Measurements from ENCODE around the gene CTRB1.

Gene CTRB1

DNA sequence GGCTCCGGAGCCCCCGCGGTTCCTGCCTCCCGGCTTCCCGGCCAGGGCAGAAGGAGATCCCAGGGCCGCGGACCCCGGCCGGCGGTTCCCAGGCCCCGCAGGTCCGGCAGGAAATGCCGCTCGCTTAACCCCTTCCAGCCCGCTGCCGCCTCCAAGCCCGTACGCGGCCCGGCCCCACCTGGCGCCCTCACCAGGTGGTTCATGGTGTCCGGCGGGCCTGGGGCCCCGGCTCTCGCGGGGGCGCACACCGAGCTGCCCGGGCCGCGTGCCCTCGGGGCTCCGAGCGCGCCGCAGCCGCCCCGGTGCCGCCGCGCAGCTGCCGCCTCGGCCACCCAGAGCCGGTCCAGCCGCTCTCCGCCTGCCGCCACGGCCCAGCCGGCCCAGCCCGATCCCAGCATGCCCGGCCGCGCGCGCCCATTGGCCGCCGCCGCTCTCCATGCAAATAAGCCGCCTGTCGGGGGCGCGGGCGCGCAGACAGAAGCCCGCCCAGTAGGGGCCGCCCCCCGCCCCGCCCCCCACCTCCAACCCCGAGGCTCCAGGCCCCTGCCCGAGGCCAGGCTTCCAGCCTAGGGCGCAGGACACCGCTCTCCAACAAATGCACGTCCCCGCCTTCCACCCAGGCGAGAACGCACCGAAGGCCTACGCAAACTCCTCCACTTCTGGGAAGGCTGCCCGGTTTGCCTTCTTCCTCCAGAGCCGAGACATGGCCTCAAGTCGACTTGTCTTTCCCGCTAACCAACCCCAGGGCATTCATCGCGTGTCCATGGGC is 32.7 kb downstream of the CTRB1 start, which contains the start of gene BCAR1:
Gene BCAR1 (minus strand): TSS at position 345 of the 769 bp plus-strand sequence. CDS start 142 bp downstream, at position 203.
- Histone ChIP-seq H4K20me1 (ENCODE audit: insufficient read depth, low read length) (no peaks in the 10 kb centered on the region), H2AFZ (ENCODE audit: low read length) (no peak within 1 kb of the TSS), H3K4me2 (ENCODE audit: low read length) (peak within 1 kb of the TSS; percentile 76), H3K9ac (ENCODE audit: low read length) (peak within 1 kb of the TSS; percentile 62), H3K4me3 (ENCODE audit: low read depth, low read length, poor library complexity, severe bottlenecking) (peak within 1 kb of the TSS; percentile 68), H3K27ac (ENCODE audit: low read depth, low read length, poor library complexity, severe bottlenecking) (no peak within 1 kb of the TSS), H3K9me2 (ENCODE audit: low read depth, low read length) (no peaks in the 10 kb centered on the region), H3K4me1 (ENCODE audit: insufficient read depth, low read length, severe bottlenecking) (peaks cover 11% of the 10 kb centered on the region), H3K79me2 (ENCODE audit: insufficient read depth, low read length) (no peaks in the 10 kb centered on the region), H3K36me3 (ENCODE audit: insufficient read depth, low read length) (no peaks in the 10 kb centered on the region), H3K27me3 (ENCODE audit: insufficient read depth, low read length) (peaks cover 15% of the 10 kb centered on the region; the same call in 1 of the 2 replicates), H3K9me3 (ENCODE audit: low read length) (no peaks in the 10 kb centered on the region), H3F3A (ENCODE audit: insufficient read depth, low read length) (no peaks in the 10 kb centered on the region)
- TF ChIP-seq EZH2 (IDR thresholded peaks at IDR 0.05; ENCODE audit: borderline replicate concordance, low read length), result no peak
- TF ChIP-seq, protein P1, sequence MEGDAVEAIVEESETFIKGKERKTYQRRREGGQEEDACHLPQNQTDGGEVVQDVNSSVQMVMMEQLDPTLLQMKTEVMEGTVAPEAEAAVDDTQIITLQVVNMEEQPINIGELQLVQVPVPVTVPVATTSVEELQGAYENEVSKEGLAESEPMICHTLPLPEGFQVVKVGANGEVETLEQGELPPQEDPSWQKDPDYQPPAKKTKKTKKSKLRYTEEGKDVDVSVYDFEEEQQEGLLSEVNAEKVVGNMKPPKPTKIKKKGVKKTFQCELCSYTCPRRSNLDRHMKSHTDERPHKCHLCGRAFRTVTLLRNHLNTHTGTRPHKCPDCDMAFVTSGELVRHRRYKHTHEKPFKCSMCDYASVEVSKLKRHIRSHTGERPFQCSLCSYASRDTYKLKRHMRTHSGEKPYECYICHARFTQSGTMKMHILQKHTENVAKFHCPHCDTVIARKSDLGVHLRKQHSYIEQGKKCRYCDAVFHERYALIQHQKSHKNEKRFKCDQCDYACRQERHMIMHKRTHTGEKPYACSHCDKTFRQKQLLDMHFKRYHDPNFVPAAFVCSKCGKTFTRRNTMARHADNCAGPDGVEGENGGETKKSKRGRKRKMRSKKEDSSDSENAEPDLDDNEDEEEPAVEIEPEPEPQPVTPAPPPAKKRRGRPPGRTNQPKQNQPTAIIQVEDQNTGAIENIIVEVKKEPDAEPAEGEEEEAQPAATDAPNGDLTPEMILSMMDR (IDR thresholded peaks at IDR 0.05; ENCODE audit: low read length), result no peak

DNA sequence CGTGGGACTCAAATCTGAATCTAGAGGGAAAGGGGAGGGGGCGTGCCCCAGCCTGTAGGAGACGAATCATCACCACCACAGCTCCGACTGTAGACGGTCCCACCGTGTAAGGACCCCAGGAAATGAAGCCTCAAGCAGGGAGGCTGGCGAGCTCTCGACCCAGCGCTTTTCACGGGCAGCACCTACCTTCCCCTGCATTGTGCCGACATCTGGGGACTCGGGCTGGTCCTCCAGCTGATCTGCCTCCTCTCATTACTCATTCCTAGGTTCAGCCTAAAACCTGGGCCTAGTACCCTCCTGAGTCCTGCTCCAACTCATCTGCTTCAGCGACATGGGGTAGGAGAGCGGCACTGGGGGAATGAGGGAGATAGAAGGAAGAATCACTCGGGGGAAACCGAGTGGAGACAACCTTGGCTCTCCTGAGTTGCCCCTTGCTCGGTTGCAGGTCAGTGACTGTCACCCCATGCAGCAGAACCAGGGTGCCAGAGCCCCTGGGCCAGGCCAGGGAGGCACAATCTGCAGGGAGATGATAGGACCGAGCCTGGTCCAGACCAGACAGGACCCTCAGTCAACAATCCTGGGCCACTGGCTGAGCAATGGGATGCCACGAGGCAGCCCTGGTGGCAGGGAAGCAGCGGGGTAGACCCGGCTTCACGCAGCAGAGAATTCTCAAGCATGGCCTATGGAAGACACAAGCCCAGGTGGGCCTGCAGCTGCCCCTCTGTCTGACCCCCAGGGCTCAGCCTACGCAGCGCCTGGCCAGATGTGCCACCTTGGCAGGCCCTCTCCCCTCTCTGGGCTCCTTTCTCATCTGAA is 33.5 kb downstream of the CTRB1 start:
- no peaks in the 10 kb centered on the region for H3K9me2 ChIP-seq (ENCODE audit: low read depth, low read length)
- H3K4me3 ChIP-seq (ENCODE audit: low read depth, low read length, poor library complexity, severe bottlenecking), result peak overlapping the region; percentile 46
- H3K4me2 ChIP-seq (ENCODE audit: low read length), result peak overlapping the region; percentile 58
- no peaks in the 10 kb centered on the region for H3K79me2 ChIP-seq (ENCODE audit: insufficient read depth, low read length)
- no peaks in the 10 kb centered on the region for H3K9me3 ChIP-seq (ENCODE audit: low read length)
- no peak overlapping the region; the same call in 1 of the 2 replicates for H3K9ac ChIP-seq (ENCODE audit: low read length)
- no peaks in the 10 kb centered on the region for H3K36me3 ChIP-seq (ENCODE audit: insufficient read depth, low read length)
- peaks cover 15% of the 10 kb centered on the region; the same call in 1 of the 2 replicates for H3K27me3 ChIP-seq (ENCODE audit: insufficient read depth, low read length)
- H2AFZ ChIP-seq (ENCODE audit: low read length), result no peak overlapping the region
- no peak overlapping the region for H3K27ac ChIP-seq (ENCODE audit: low read depth, low read length, poor library complexity, severe bottlenecking)
- TF ChIP-seq, protein P1 (IDR thresholded peaks at IDR 0.05; ENCODE audit: low read length), result no peak
- TF ChIP-seq EZH2 (IDR thresholded peaks at IDR 0.05; ENCODE audit: borderline replicate concordance, low read length), result no peak
- H4K20me1 ChIP-seq (ENCODE audit: insufficient read depth, low read length), result no peaks in the 10 kb centered on the region
- H3K4me1 ChIP-seq (ENCODE audit: insufficient read depth, low read length, severe bottlenecking), result peaks cover 11% of the 10 kb centered on the region
- H3F3A ChIP-seq (ENCODE audit: insufficient read depth, low read length), result no peaks in the 10 kb centered on the region

DNA sequence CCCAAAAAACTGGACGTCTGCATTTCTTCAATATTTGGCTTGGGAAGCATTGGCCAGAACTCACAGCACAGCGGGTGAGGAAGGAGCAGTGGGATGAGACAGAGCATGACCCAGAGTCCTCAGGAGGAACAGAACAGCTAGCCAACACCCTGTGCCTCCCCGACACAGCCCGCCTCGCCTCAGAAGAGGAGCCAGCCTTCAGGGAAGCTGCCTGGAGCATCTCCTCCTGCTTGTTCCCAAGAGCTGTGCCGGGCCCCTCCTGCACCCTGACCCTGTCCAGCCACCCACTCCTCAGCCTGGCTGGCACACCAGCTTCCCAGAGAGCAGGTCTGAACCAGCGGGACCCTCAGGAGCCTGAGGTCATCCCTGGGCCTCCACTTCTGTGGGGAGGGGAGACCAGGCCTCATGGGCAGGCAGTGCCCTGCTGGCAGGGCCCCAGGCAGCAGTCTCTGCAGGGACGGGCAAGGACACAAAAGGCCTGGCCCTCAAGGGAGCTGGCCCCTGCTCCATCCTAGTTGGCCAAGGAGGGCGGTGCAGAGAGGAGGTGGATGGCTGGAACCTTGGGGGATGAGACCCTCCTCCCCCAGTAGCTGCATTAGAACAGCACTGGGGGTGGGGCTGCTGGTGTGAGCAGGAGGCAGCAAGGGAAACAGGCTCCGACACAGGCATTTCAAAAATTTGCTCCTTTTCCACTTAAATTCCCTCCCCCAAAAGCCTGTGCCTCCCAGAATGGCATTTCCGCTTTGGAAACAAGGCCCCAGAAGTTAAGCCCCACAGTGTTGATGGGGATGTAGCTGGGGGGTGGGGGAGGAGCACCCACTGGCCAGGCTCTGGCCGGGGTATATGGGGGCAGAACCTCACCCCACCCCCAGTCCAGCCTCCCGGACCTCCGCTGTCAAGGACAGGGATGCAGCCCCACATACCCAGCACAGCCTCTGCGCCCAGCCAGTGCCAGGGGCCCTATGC is 34.4 kb downstream of the CTRB1 start:
- Histone ChIP-seq H3K36me3 (ENCODE audit: insufficient read depth, low read length) (no peaks in the 10 kb centered on the region), H3K9me3 (ENCODE audit: low read length) (no peaks in the 10 kb centered on the region), H3K9ac (ENCODE audit: low read length) (no peak overlapping the region), H3F3A (ENCODE audit: insufficient read depth, low read length) (no peaks in the 10 kb centered on the region), H3K9me2 (ENCODE audit: low read depth, low read length) (no peaks in the 10 kb centered on the region), H3K4me3 (ENCODE audit: low read depth, low read length, poor library complexity, severe bottlenecking) (no peak overlapping the region), H3K4me2 (ENCODE audit: low read length) (no peak overlapping the region), H3K4me1 (ENCODE audit: insufficient read depth, low read length, severe bottlenecking) (peaks cover 11% of the 10 kb centered on the region), H3K27me3 (ENCODE audit: insufficient read depth, low read length) (peaks cover 21% of the 10 kb centered on the region; the same call in 1 of the 2 replicates), H3K79me2 (ENCODE audit: insufficient read depth, low read length) (no peaks in the 10 kb centered on the region), H2AFZ (ENCODE audit: low read length) (no peak overlapping the region), H4K20me1 (ENCODE audit: insufficient read depth, low read length) (no peaks in the 10 kb centered on the region), H3K27ac (ENCODE audit: low read depth, low read length, poor library complexity, severe bottlenecking) (no peak overlapping the region)
- TF ChIP-seq, protein P1 (IDR thresholded peaks at IDR 0.05; ENCODE audit: low read length), result no peak
- no peak for TF ChIP-seq EZH2 (IDR thresholded peaks at IDR 0.05; ENCODE audit: borderline replicate concordance, low read length)
